ENCODE data around the gene PARD3. TPM values are rescaled to one million over a fixed set of nuclear protein-coding genes. Genes with fewer than 3 reads are reported as not detected.

Gene PARD3
- total RNA-seq, 1 experiment from 2014 or later = 51.8 TPM

GRCh38 chr10:34135515-34135914, 679.6 kb downstream of the PARD3 start:
- Mint-ChIP-seq H3K4me1 (peaks cover 4% of the 10 kb centered on the region), H3K4me3 (no peak overlapping the region), H3K27me3 (ENCODE audit: low read depth) (no peaks in the 10 kb centered on the region), H3K9me3 (no peaks in the 10 kb centered on the region), H3K27ac (no peak overlapping the region), H3K36me3 (no peaks in the 10 kb centered on the region; the same call in 1 of the 2 replicates)
- ChIA-PET POLR2A (no interaction called here), CTCF (no interaction called here)
- DNase-seq (ENCODE audit: low spot score) = no peak
- no peak for ATAC-seq
- no peak for TF ChIP-seq ZMAT4 (CRISPR knock-in tag; IDR thresholded peaks at IDR 0.05)
- TF ChIP-seq JAZF1 (CRISPR knock-in tag; IDR thresholded peaks at IDR 0.05) = no peak
- TF ChIP-seq E2F4 (CRISPR knock-in tag; IDR thresholded peaks at IDR 0.05; ENCODE audit: borderline replicate concordance, low read depth) = no peak
- no peak for TF ChIP-seq ZNF263 (CRISPR knock-in tag; IDR thresholded peaks at IDR 0.05; ENCODE audit: low read depth)
- no peak for TF ChIP-seq ELF4 (CRISPR knock-in tag; IDR thresholded peaks at IDR 0.05; ENCODE audit: low read depth)
- TF ChIP-seq E2F1 (CRISPR knock-in tag; IDR thresholded peaks at IDR 0.05) = no peak
- no peak for TF ChIP-seq ZNF423 (CRISPR knock-in tag; IDR thresholded peaks at IDR 0.05)
- TF ChIP-seq GRHL2 (CRISPR knock-in tag; IDR thresholded peaks at IDR 0.05; ENCODE audit: insufficient replicate concordance, severe bottlenecking) = no peak
- TF ChIP-seq PRDM15 (CRISPR knock-in tag; IDR thresholded peaks at IDR 0.05) = no peak
- TF ChIP-seq ZNF671 (CRISPR knock-in tag; IDR thresholded peaks at IDR 0.05) = no peak
- TF ChIP-seq IRF1 (CRISPR knock-in tag; IDR thresholded peaks at IDR 0.05) = no peak
- no peak for TF ChIP-seq TP53 (CRISPR knock-in tag; IDR thresholded peaks at IDR 0.05)
- TF ChIP-seq ZNF317 (CRISPR knock-in tag; IDR thresholded peaks at IDR 0.05; ENCODE audit: borderline replicate concordance, low read depth) = no peak
- TF ChIP-seq MLX (CRISPR knock-in tag; IDR thresholded peaks at IDR 0.05) = no peak
- no peak for TF ChIP-seq FOXP4 (CRISPR knock-in tag; IDR thresholded peaks at IDR 0.05)
- no peak for TF ChIP-seq CREB1 (CRISPR knock-in tag; IDR thresholded peaks at IDR 0.05)
- no peak for TF ChIP-seq JUN (CRISPR knock-in tag; IDR thresholded peaks at IDR 0.05)
